HepG2 (cell line): Measurements from ENCODE around the gene SART1. TPM values are rescaled to one million over a fixed set of nuclear protein-coding genes. Genes with fewer than 3 reads are reported as not detected.

Experiments
- HOXA3 ChIP-seq: sonication (generic); formaldehyde crosslinking; IDR thresholded peaks from 2 replicates; pipeline ENCODE4 v1.5.0; 2020; ENCODE audit warnings: missing genetic modification reagents
- KDM5B ChIP-seq: sonication (generic); formaldehyde crosslinking; IDR thresholded peaks from 2 replicates; pipeline ENCODE4 v1.4.0; 2020; ENCODE audit warnings: missing genetic modification reagents, mild to moderate bottlenecking, borderline replicate concordance
- MAZ ChIP-seq, 2 experiments: sonication (generic) in 1 of 2; formaldehyde crosslinking in 1 of 2; IDR thresholded peaks; 2 replicates each; pipeline versions ENCODE4 v1.5.0 to v1.6.1; 2012 to 2020; ENCODE audit warnings: low read depth in 2 of 2, mild to moderate bottlenecking in 2 of 2, borderline replicate concordance in 1 of 2, improper control_type of control experiment in 1 of 2, low read length in 1 of 2, missing genetic modification reagents in 1 of 2, moderate library complexity in 1 of 2
- SMARCC2 ChIP-seq: fragments of 450-650 bp; IDR thresholded peaks from 2 replicates; pipeline ENCODE4 v1.6.1; 2017; ENCODE audit warnings: antibody characterized with exemption, mild to moderate bottlenecking
- XBP1 ChIP-seq: sonication (generic); formaldehyde crosslinking; IDR thresholded peaks from 2 replicates; pipeline ENCODE4 v1.5.0; 2020; ENCODE audit warnings: missing genetic modification reagents
- ZNF501 ChIP-seq: sonication (generic); formaldehyde crosslinking; IDR thresholded peaks from 2 replicates; pipeline ENCODE4 v1.5.1; 2020; ENCODE audit warnings: mild to moderate bottlenecking, moderate library complexity, missing genetic modification reagents
- ZNF557 ChIP-seq: sonication (generic); formaldehyde crosslinking; IDR thresholded peaks from 2 replicates; pipeline ENCODE4 v1.4.0; 2020; ENCODE audit warnings: missing genetic modification reagents
- polyA plus RNA-seq, 8 experiments: library from polyadenylated mRNA; depleted of rRNA in 3 of 8; stranded (reverse) in 7 of 8; unstranded in 1 of 8; fragments of >200 nt; fragmentation: Illumina TruSeq in 4 of 8; extraction: Trizol in 4 of 8; gene quantifications; 2 replicates each; pipeline versions ENCODE4 v1.2.1 to v1.2.3, GENCODE V29; 2011 to 2016; ENCODE audit warnings: low read depth in 4 of 8, missing spikeins in 1 of 8, mixed read lengths in 1 of 8; ENCODE audit not compliant: insufficient read depth in 1 of 8
- total RNA-seq, 5 experiments: library from RNA; depleted of rRNA; stranded (reverse); fragments of >200 nt; fragmentation: Illumina TruSeq; extraction: Trizol; gene quantifications; 2 replicates each; pipeline ENCODE4 v1.2.3, GENCODE V29; 2016; ENCODE audit warnings: low read depth in 1 of 5
- TF ChIP-seq, protein P1 (sequence below): sonication (generic); formaldehyde crosslinking; IDR thresholded peaks from 2 replicates; pipeline ENCODE4 v1.9.0; 2021; ENCODE audit warnings: missing genetic modification reagents, borderline replicate concordance
- TF ChIP-seq, protein P2 (sequence below): IDR thresholded peaks from 2 replicates; pipeline ENCODE4 v1.6.1; 2016; ENCODE audit warnings: mild to moderate bottlenecking
- TF ChIP-seq, protein P3 (sequence below): sonication (generic); formaldehyde crosslinking; IDR thresholded peaks from 2 replicates; pipeline ENCODE4 v1.8.0; 2022; ENCODE audit warnings: mild to moderate bottlenecking, missing genetic modification reagents; ENCODE audit not compliant: insufficient replicate concordance
- TF ChIP-seq, protein P4 (sequence below): sonication (generic); formaldehyde crosslinking; IDR thresholded peaks from 2 replicates; pipeline ENCODE4 v1.8.0; 2022; ENCODE audit warnings: missing genetic modification reagents, mild to moderate bottlenecking, inconsistent platforms, borderline replicate concordance
- TF ChIP-seq, protein P5 (sequence below), 2 experiments: fragments of 450-650 bp in 1 of 2; sonication (generic) in 1 of 2; formaldehyde crosslinking in 1 of 2; IDR thresholded peaks; 2 replicates each; pipeline versions ENCODE4 v1.6.1 to v1.8.0; 2016 to 2022; ENCODE audit warnings: antibody characterized with exemption in 1 of 2, mild to moderate bottlenecking in 1 of 2, missing genetic modification reagents in 1 of 2

SART1 gene
- total and polyA plus RNA-seq, 2 of the 13 experiments (the other 11 are each of a cell fraction or from before 2014, with no cell fraction given) = 11.3 to 22.5 TPM

DNA sequence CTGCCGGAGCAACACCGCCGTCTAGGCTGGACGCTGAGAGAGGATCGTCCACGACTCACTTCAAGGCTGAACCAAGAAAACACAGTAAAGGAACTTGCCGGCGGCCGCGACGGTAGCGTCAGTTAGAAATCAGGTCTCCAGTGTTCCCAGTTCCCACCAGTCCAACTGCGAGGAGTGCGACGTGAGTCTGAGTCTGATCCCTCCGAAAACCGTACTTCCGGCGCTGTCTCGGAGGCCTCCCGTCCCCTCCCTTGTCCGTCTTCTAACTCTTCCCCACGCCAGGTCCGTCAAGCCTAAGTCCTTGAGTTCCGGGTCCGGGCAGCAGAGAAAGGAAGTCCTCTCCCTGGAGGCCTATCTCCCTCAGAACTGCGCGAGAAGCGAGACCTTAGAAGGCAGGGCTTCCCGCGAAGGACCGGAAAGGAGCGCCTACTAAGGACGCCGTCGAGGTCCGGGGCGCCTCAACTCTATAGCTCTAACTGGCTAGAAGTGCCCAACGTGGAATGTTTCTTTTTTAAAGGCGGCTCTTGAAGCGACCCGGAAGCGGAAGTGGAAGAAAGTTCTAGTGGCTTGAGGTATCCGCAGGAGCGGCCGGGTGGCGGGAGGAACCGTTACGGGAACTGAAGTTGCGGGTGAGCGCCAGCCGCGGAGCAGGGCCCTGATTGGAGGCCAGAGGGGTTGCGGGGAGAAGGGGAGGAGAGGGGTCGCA lies 40.6 kb downstream of the SART1 start, which contains the start of the genes BANF1 and EIF1AD (continued):
- TF ChIP-seq, protein P1, sequence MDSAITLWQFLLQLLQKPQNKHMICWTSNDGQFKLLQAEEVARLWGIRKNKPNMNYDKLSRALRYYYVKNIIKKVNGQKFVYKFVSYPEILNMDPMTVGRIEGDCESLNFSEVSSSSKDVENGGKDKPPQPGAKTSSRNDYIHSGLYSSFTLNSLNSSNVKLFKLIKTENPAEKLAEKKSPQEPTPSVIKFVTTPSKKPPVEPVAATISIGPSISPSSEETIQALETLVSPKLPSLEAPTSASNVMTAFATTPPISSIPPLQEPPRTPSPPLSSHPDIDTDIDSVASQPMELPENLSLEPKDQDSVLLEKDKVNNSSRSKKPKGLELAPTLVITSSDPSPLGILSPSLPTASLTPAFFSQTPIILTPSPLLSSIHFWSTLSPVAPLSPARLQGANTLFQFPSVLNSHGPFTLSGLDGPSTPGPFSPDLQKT (CRISPR knock-in tag) = 0 out of 2 replicates have a peak, but pooled peaks have one; percentile 26
- TF ChIP-seq, protein P2, sequence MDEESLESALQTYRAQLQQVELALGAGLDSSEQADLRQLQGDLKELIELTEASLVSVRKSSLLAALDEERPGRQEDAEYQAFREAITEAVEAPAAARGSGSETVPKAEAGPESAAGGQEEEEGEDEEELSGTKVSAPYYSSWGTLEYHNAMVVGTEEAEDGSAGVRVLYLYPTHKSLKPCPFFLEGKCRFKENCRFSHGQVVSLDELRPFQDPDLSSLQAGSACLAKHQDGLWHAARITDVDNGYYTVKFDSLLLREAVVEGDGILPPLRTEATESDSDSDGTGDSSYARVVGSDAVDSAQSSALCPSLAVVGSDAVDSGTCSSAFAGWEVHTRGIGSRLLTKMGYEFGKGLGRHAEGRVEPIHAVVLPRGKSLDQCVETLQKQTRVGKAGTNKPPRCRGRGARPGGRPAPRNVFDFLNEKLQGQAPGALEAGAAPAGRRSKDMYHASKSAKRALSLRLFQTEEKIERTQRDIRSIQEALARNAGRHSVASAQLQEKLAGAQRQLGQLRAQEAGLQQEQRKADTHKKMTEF = peak; percentile 92
- TF ChIP-seq MAZ (IDR thresholded peaks at IDR 0.05; ENCODE audit: borderline replicate concordance, low read depth, low read length) (peak; percentile 88; the same call in 1 of the 2 replicates), MAZ (CRISPR knock-in tag; IDR thresholded peaks at IDR 0.05; ENCODE audit: low read depth) (0 out of 2 replicates have a peak, but pooled peaks have one; percentile 18), HOXA3 (peak; percentile 94), ZNF501 (CRISPR knock-in tag) (peak; percentile 100), XBP1 (CRISPR knock-in tag) (no peak), ZNF557 (CRISPR knock-in tag) (no peak), SMARCC2 (no peak), KDM5B (CRISPR knock-in tag) (peak; percentile 65; the same call in 1 of the 2 replicates)
- TF ChIP-seq, protein P3, sequence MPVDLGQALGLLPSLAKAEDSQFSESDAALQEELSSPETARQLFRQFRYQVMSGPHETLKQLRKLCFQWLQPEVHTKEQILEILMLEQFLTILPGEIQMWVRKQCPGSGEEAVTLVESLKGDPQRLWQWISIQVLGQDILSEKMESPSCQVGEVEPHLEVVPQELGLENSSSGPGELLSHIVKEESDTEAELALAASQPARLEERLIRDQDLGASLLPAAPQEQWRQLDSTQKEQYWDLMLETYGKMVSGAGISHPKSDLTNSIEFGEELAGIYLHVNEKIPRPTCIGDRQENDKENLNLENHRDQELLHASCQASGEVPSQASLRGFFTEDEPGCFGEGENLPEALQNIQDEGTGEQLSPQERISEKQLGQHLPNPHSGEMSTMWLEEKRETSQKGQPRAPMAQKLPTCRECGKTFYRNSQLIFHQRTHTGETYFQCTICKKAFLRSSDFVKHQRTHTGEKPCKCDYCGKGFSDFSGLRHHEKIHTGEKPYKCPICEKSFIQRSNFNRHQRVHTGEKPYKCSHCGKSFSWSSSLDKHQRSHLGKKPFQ = peak; percentile 68
- TF ChIP-seq, protein P4, sequence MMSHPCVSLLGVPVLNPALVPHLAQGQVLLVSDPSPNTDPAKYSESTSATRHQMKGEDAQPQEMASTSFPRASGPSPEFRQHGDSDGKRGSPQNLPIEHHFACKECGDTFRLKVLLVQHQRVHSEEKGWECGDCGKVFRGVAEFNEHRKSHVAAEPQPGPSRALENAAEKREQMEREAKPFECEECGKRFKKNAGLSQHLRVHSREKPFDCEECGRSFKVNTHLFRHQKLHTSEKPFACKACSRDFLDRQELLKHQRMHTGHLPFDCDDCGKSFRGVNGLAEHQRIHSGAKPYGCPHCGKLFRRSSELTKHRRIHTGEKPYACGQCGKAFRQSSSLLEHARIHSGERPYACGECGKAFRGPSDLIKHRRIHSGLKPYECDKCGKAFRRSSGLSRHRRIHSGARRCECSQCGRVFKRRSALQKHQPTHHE (CRISPR knock-in tag) = 0 out of 2 replicates have a peak, but pooled peaks have one; percentile 17
- TF ChIP-seq, protein P5, sequence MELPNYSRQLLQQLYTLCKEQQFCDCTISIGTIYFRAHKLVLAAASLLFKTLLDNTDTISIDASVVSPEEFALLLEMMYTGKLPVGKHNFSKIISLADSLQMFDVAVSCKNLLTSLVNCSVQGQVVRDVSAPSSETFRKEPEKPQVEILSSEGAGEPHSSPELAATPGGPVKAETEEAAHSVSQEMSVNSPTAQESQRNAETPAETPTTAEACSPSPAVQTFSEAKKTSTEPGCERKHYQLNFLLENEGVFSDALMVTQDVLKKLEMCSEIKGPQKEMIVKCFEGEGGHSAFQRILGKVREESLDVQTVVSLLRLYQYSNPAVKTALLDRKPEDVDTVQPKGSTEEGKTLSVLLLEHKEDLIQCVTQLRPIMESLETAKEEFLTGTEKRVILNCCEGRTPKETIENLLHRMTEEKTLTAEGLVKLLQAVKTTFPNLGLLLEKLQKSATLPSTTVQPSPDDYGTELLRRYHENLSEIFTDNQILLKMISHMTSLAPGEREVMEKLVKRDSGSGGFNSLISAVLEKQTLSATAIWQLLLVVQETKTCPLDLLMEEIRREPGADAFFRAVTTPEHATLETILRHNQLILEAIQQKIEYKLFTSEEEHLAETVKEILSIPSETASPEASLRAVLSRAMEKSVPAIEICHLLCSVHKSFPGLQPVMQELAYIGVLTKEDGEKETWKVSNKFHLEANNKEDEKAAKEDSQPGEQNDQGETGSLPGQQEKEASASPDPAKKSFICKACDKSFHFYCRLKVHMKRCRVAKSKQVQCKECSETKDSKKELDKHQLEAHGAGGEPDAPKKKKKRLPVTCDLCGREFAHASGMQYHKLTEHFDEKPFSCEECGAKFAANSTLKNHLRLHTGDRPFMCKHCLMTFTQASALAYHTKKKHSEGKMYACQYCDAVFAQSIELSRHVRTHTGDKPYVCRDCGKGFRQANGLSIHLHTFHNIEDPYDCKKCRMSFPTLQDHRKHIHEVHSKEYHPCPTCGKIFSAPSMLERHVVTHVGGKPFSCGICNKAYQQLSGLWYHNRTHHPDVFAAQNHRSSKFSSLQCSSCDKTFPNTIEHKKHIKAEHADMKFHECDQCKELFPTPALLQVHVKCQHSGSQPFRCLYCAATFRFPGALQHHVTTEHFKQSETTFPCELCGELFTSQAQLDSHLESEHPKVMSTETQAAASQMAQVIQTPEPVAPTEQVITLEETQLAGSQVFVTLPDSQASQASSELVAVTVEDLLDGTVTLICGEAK (IDR thresholded peaks at IDR 0.05) = peak; percentile 96
- TF ChIP-seq, protein P5 (CRISPR knock-in tag; IDR thresholded peaks at IDR 0.05) = peak; percentile 90
